ENCODE data around the gene HHATL.

Gene HHATL

GRCh38 chr3:42682301-42683070, 20.1 kb downstream of the HHATL start:
- no peak for DNase-seq

GRCh38 chr3:42681361-42682038, 21.1 kb downstream of the HHATL start:
- DNase-seq: no peak

- no peak for DNase-seq
These were observed 21.8 kb downstream of the HHATL start for GRCh38 chr3:42680806-42681205.

GRCh38 chr3:42680271-42680670, 22.3 kb downstream of the HHATL start:
- no peak for DNase-seq

- DNase-seq: no peak
These were observed 24.2 kb downstream of the HHATL start for GRCh38 chr3:42678447-42678846.

- no peak for DNase-seq
These were observed 26.7 kb downstream of the HHATL start for GRCh38 chr3:42675909-42676308.

- no peak for DNase-seq
These were observed 28.5 kb downstream of the HHATL start for GRCh38 chr3:42674146-42674545.

GRCh38 chr3:42673082-42673481, 29.5 kb downstream of the HHATL start:
- DNase-seq: no peak

- DNase-seq: no peak
These were observed 30.1 kb downstream of the HHATL start for GRCh38 chr3:42672515-42672914.

GRCh38 chr3:42670670-42671069, 31.9 kb downstream of the HHATL start:
- no peak for DNase-seq

- no peak for DNase-seq
These were observed 32.5 kb downstream of the HHATL start for GRCh38 chr3:42670051-42670576.

GRCh38 chr3:42668793-42669217, 33.8 kb downstream of the HHATL start:
- no peak for DNase-seq

GRCh38 chr3:42668413-42668760, 34.2 kb downstream of the HHATL start:
- no peak for DNase-seq

GRCh38 chr3:42667523-42668412, 34.8 kb downstream of the HHATL start:
- no peak for DNase-seq

GRCh38 chr3:42667096-42667522, 35.5 kb downstream of the HHATL start:
- no peak for DNase-seq

GRCh38 chr3:42666577-42666998, 36.0 kb downstream of the HHATL start:
- DNase-seq: no peak

- DNase-seq: no peak
These were observed 36.6 kb downstream of the HHATL start for GRCh38 chr3:42666022-42666421.

GRCh38 chr3:42665050-42665878, 37.3 kb downstream of the HHATL start:
- no peak for DNase-seq

GRCh38 chr3:42664438-42664803, 38.2 kb downstream of the HHATL start:
- no peak for DNase-seq

- no peak for DNase-seq
These were observed 38.8 kb downstream of the HHATL start for GRCh38 chr3:42663581-42664437.

- no peak for DNase-seq
These were observed 39.6 kb downstream of the HHATL start for GRCh38 chr3:42662813-42663535.
